ENCODE data around the gene SUGCT.

- TF ChIP-seq ZNF703 (CRISPR knock-in tag; IDR thresholded peaks at IDR 0.05; ENCODE audit: borderline replicate concordance): no peak
- no peak for TF ChIP-seq EHMT2 (IDR thresholded peaks at IDR 0.05; ENCODE audit: borderline replicate concordance, low read depth, low read length)
- TF ChIP-seq RORA (CRISPR knock-in tag; IDR thresholded peaks at IDR 0.05): no peak
- TF ChIP-seq POLR2A (IDR thresholded peaks at IDR 0.05; ENCODE audit: insufficient read depth in 1 of 2, low read depth in 2 of 2, low read length in 2 of 2): no peak
- no peak for TF ChIP-seq ATF2 (CRISPR knock-in tag; IDR thresholded peaks at IDR 0.05)
- TF ChIP-seq CTCF (CRISPR knock-in tag; IDR thresholded peaks at IDR 0.05): no peak
- TF ChIP-seq ZNF816 (CRISPR knock-in tag; IDR thresholded peaks at IDR 0.05; ENCODE audit: borderline replicate concordance): no peak
- TF ChIP-seq RAD21 (CRISPR knock-in tag; IDR thresholded peaks at IDR 0.05): no peak
- TF ChIP-seq MLX (CRISPR knock-in tag; IDR thresholded peaks at IDR 0.05): no peak
- TF ChIP-seq ZMAT3 (CRISPR knock-in tag; conservative IDR thresholded peaks at IDR 0.05): no peak
- TF ChIP-seq ZBTB42 (CRISPR knock-in tag; IDR thresholded peaks at IDR 0.05): no peak
- no peak for TF ChIP-seq ZSCAN12 (CRISPR knock-in tag; IDR thresholded peaks at IDR 0.05)
Observed at GRCh38 chr7:40551685-40552576, 417.1 kb downstream of the SUGCT start.
